Neural cell (in vitro differentiated cells): ENCODE measurements around the gene PTPRG. TPM values are rescaled to one million over a fixed set of nuclear protein-coding genes. Genes with fewer than 3 reads are reported as not detected.

ENCODE experiments used
- H2AFZ ChIP-seq: fragments of 200-600, 300-800 bp; sonication (generic), shearing (Covaris generic); 2 replicates; pipeline ENCODE4 v1.6.0; 2014; ENCODE audit warnings: low read depth, mild to moderate bottlenecking, antibody characterized with exemption, low read length, moderate library complexity
- H3F3A ChIP-seq: fragments of 200-600 bp; shearing (Covaris generic); 2 replicates; pipeline ENCODE4 v1.6.1; 2016; ENCODE audit warnings: mild to moderate bottlenecking, moderate library complexity, mixed read lengths, antibody characterized with exemption, low read length; ENCODE audit not compliant: insufficient read depth, poor library complexity, severe bottlenecking
- H3K27ac ChIP-seq: fragments of 200-600, 300-800 bp; sonication (generic), shearing (Covaris generic); 2 replicates; pipeline ENCODE4 v1.5.1; 2014; ENCODE audit warnings: mild to moderate bottlenecking, low read length, moderate library complexity
- H3K27me3 ChIP-seq: fragments of 300-800, 200-600 bp; sonication (generic), shearing (Covaris generic); 2 replicates; pipeline ENCODE4 v1.6.0; 2014; ENCODE audit warnings: mild to moderate bottlenecking, low read depth, low read length, moderate library complexity; ENCODE audit not compliant: insufficient read depth
- H3K36me3 ChIP-seq: fragments of 300-800, 200-600 bp; sonication (generic), shearing (Covaris generic); 2 replicates; pipeline ENCODE4 v1.5.1; 2014; ENCODE audit warnings: mild to moderate bottlenecking, antibody characterized with exemption, low read length, moderate library complexity; ENCODE audit not compliant: insufficient read depth
- H3K4me2 ChIP-seq: fragments of 300-800, 200-600 bp; sonication (generic), shearing (Covaris generic); 2 replicates; pipeline ENCODE4 v1.6.0; 2014; ENCODE audit warnings: mild to moderate bottlenecking, low read length
- H3K4me3 ChIP-seq: fragments of 300-800, 200-600 bp; sonication (generic), shearing (Covaris generic); 2 replicates; pipeline ENCODE4 v1.5.1; 2014; ENCODE audit warnings: mild to moderate bottlenecking, low read length, moderate library complexity
- H3K79me2 ChIP-seq: fragments of 200-600 bp; shearing (Covaris generic); replicated peaks from 2 replicates; pipeline ENCODE4 v1.6.0; 2014; ENCODE audit warnings: mild to moderate bottlenecking, low read length, moderate library complexity; ENCODE audit not compliant: insufficient read depth
- H3K9ac ChIP-seq: fragments of 300-800, 200-600 bp; sonication (generic), shearing (Covaris generic); 2 replicates; pipeline ENCODE4 v1.6.1; 2016; ENCODE audit warnings: mild to moderate bottlenecking, low read length, mixed read lengths
- H3K9me2 ChIP-seq: fragments of 200-600 bp; shearing (Covaris generic); 2 replicates; pipeline ENCODE4 v1.6.1; 2016; ENCODE audit warnings: mild to moderate bottlenecking, low read length, mixed read lengths; ENCODE audit not compliant: insufficient read depth
- H3K9me3 ChIP-seq: fragments of 200-600, 300-800 bp; sonication (generic), shearing (Covaris generic); 2 replicates; pipeline ENCODE4 v1.6.1; 2016; ENCODE audit warnings: mild to moderate bottlenecking, mixed run types, low read length, moderate library complexity, mixed read lengths
- H4K20me1 ChIP-seq: fragments of 200-600 bp; shearing (Covaris generic); 2 replicates; pipeline ENCODE4 v1.6.1; 2016; ENCODE audit warnings: mild to moderate bottlenecking, mixed run types; ENCODE audit not compliant: insufficient read depth
- EP300 ChIP-seq: fragments of 450-650 bp; conservative IDR thresholded peaks from 2 replicates; pipeline ENCODE4 v1.6.1; 2014; ENCODE audit warnings: antibody characterized with exemption, mild to moderate bottlenecking, moderate library complexity; ENCODE audit not compliant: poor library complexity, severe bottlenecking
- EZH2 ChIP-seq: fragments of 200-600, 300-800 bp; shearing (Covaris generic), sonication (generic); IDR thresholded peaks from 2 replicates; pipeline ENCODE4 v1.6.1; 2014; ENCODE audit warnings: antibody characterized with exemption, low read length, borderline replicate concordance, mild to moderate bottlenecking; ENCODE audit not compliant: insufficient read depth, poor library complexity, severe bottlenecking
- MXI1 ChIP-seq: fragments of 450-650 bp; conservative IDR thresholded peaks from 2 replicates; pipeline ENCODE4 v1.6.1; 2014; ENCODE audit warnings: antibody characterized with exemption, mild to moderate bottlenecking; ENCODE audit not compliant: poor library complexity, severe bottlenecking
- POLR2AphosphoS5 ChIP-seq: IDR thresholded peaks from 2 replicates; pipeline ENCODE4 v1.6.1; 2012
- RAD21 ChIP-seq: fragments of 450-650 bp; conservative IDR thresholded peaks from 2 replicates; pipeline ENCODE4 v1.6.1; 2014; ENCODE audit warnings: antibody characterized with exemption, mild to moderate bottlenecking, moderate library complexity
- REST ChIP-seq: IDR thresholded peaks from 2 replicates; pipeline ENCODE4 v1.6.1; 2012; ENCODE audit warnings: borderline replicate concordance
- SMC3 ChIP-seq: fragments of 450-650 bp; conservative IDR thresholded peaks from 2 replicates; pipeline ENCODE4 v1.6.1; 2014; ENCODE audit warnings: antibody characterized with exemption, mild to moderate bottlenecking, moderate library complexity; ENCODE audit not compliant: poor library complexity
- TAF1 ChIP-seq: IDR thresholded peaks from 2 replicates; pipeline ENCODE4 v1.6.1; 2012; ENCODE audit warnings: low read depth
- polyA plus RNA-seq: library from polyadenylated mRNA; depleted of rRNA; stranded (reverse); fragments of >200 nt; gene quantifications from 2 replicates; pipeline ENCODE4 v1.2.3, GENCODE V29; 2014
- TF ChIP-seq, protein P1 (sequence below): fragments of 450-650 bp; IDR thresholded peaks from 2 replicates; pipeline ENCODE4 v1.5.1; 2014; ENCODE audit warnings: antibody characterized with exemption, mild to moderate bottlenecking, moderate library complexity; ENCODE audit not compliant: poor library complexity, severe bottlenecking

PTPRG gene
- polyA plus RNA-seq, 1 donor from 2014 or later = 33.1 TPM

DNA sequence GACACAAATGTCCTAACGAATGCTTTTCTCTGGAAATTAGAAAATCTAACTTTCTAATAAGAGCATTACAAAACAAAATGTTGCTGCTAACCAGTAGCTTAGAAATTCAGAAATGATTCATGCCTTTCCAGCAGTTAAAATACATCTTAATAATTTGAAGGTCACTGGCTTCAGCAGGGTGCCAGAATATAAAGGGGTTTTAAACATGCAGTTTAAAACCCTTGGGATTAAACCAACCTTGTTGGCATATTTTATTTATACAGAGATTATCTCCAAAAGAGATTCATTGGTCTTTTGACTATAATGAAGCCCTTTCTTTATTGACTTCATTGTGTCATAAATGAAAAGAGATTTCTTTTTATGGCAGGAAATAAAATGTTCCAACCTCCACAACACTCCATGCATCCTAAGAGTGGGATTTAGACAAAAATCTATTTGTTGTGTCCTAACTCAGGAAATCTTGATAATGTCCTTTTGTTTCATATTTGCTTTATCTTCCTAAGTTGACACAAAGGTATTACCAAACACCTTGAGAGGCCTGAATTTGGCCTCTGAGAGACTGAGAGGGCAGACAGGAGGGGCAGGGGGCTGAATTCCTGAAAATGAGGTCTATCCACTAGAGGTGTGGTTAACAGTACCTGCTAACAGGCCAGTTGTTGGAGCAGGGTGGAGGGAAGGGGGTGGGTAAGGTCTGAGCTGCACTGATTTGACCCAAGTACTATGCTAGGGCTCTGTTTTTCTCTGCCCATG, 687.5 kb downstream of the PTPRG start:
- Histone ChIP-seq H3K4me2 (no peak overlapping the region), H2AFZ (no peak overlapping the region), H3K9me2 (no peaks in the 10 kb centered on the region), H3F3A (no peaks in the 10 kb centered on the region), H3K4me3 (no peak overlapping the region), H3K79me2 (no peaks in the 10 kb centered on the region), H3K27me3 (no peaks in the 10 kb centered on the region), H3K27ac (no peak overlapping the region), H3K9ac (no peak overlapping the region), H4K20me1 (no peaks in the 10 kb centered on the region), H3K36me3 (no peaks in the 10 kb centered on the region), H3K9me3 (no peaks in the 10 kb centered on the region)
- TF ChIP-seq, protein P1, sequence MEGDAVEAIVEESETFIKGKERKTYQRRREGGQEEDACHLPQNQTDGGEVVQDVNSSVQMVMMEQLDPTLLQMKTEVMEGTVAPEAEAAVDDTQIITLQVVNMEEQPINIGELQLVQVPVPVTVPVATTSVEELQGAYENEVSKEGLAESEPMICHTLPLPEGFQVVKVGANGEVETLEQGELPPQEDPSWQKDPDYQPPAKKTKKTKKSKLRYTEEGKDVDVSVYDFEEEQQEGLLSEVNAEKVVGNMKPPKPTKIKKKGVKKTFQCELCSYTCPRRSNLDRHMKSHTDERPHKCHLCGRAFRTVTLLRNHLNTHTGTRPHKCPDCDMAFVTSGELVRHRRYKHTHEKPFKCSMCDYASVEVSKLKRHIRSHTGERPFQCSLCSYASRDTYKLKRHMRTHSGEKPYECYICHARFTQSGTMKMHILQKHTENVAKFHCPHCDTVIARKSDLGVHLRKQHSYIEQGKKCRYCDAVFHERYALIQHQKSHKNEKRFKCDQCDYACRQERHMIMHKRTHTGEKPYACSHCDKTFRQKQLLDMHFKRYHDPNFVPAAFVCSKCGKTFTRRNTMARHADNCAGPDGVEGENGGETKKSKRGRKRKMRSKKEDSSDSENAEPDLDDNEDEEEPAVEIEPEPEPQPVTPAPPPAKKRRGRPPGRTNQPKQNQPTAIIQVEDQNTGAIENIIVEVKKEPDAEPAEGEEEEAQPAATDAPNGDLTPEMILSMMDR = no peak
- no peak for TF ChIP-seq TAF1
- TF ChIP-seq POLR2AphosphoS5 = no peak

GRCh38 chr3:62249484-62249776, 688.1 kb downstream of the PTPRG start:
- Histone ChIP-seq H3K4me3 (no peak overlapping the region), H3F3A (no peaks in the 10 kb centered on the region), H3K79me2 (no peaks in the 10 kb centered on the region), H3K9ac (no peak overlapping the region), H2AFZ (no peak overlapping the region), H3K36me3 (no peaks in the 10 kb centered on the region), H3K9me3 (no peaks in the 10 kb centered on the region), H3K4me2 (no peak overlapping the region), H3K27me3 (no peaks in the 10 kb centered on the region), H4K20me1 (no peaks in the 10 kb centered on the region), H3K9me2 (no peaks in the 10 kb centered on the region), H3K27ac (no peak overlapping the region)
- TF ChIP-seq EZH2 (no peak), MXI1 (no peak), RAD21 (no peak), TAF1 (no peak), EP300 (no peak), REST (no peak), SMC3 (no peak)
- TF ChIP-seq, protein P1 = no peak
